BJ (cell line): ENCODE data around the gene PZP. TPM values are rescaled to one million over a fixed set of nuclear protein-coding genes. Genes with fewer than 3 reads are reported as not detected.
"Not testable (repeated sequence)": the region's sequence is repeated elsewhere in the genome, so short reads cannot be mapped to it uniquely, and the experiment has no call there.

ENCODE experiments used
- CTCF ChIA-PET: fragments of 350-600 bp; formaldehyde crosslinking; extraction: SDS; loops from one replicate; lab custom pipeline; 2021; ENCODE audit warnings: antibody characterized with exemption, inconsistent platforms; lab: Yijun Ruan, JAX
- POLR2A ChIA-PET: fragments of 300-600 bp; sonication (Branson Sonifier 250); formaldehyde crosslinking; extraction: SDS; loops from one replicate; lab custom pipeline; 2021; ENCODE audit warnings: antibody characterized with exemption; lab: Charles Lee
- DNase-seq: peaks from one replicate; pipeline ENCODE4 v3.0.0-alpha.2; 2011; ENCODE audit warnings: low read depth
- H3K27me3 ChIP-seq: 2 replicates; pipeline ENCODE4 v1.6.0; 2011; ENCODE audit warnings: low read length; ENCODE audit not compliant: control insufficient read depth, insufficient read depth
- H3K36me3 ChIP-seq: 2 replicates; pipeline ENCODE4 v1.5.1; 2011; ENCODE audit warnings: low read length; ENCODE audit not compliant: control insufficient read depth, insufficient read depth
- H3K4me3 ChIP-seq: 2 replicates; pipeline ENCODE4 v1.5.1; 2011; ENCODE audit warnings: low read depth, mild to moderate bottlenecking, control low read depth, low read length
- CTCF ChIP-seq: IDR thresholded peaks from 2 replicates; pipeline ENCODE4 v1.5.1; 2011; ENCODE audit warnings: low read depth, mild to moderate bottlenecking, control low read depth, inconsistent platforms, low read length, moderate library complexity; ENCODE audit not compliant: insufficient read depth
- polyA plus RNA-seq: library from polyadenylated mRNA; depleted of rRNA; stranded (reverse); fragments of >200 nt; gene quantifications from 2 replicates; pipeline ENCODE4 v1.2.3, GENCODE V29; 2011

The PZP gene
- polyA plus RNA-seq, 1 experiment = not detected

GRCh38 chr12:9143929-9144729 lies 64.1 kb downstream of the PZP start:
- POLR2A ChIA-PET = no interaction called here
- TF ChIP-seq CTCF = no peak

GRCh38 chr12:9143137-9143536 lies 65.1 kb downstream of the PZP start:
- ChIA-PET CTCF (no interaction called here), POLR2A (no interaction called here)
- no peak for TF ChIP-seq CTCF

More at GRCh38 chr12:9143929-9144729, 64.1 kb downstream of the PZP start:
- Histone ChIP-seq H3K27me3 (no peaks in the 10 kb centered on the region), H3K4me3 (no peak overlapping the region), H3K36me3 (no peaks in the 10 kb centered on the region)
- no peak for DNase-seq
- CTCF ChIA-PET = no interaction called here

GRCh38 chr12:9139588-9140290 lies 68.5 kb downstream of the PZP start:
- DNase-seq, CTCF ChIA-PET, H3K4me3 ChIP-seq, POLR2A ChIA-PET, H3K36me3 ChIP-seq, H3K27me3 ChIP-seq: not testable (repeated sequence)

More at GRCh38 chr12:9143137-9143536, 65.1 kb downstream of the PZP start:
- Histone ChIP-seq H3K36me3 (no peaks in the 10 kb centered on the region), H3K27me3 (no peaks in the 10 kb centered on the region), H3K4me3 (no peak overlapping the region)
- no peak for DNase-seq

GRCh38 chr12:9135903-9136310 lies 72.3 kb downstream of the PZP start:
- ChIA-PET CTCF (no interaction called here), POLR2A (no interaction called here)
- DNase-seq = no peak
- Histone ChIP-seq H3K27me3 (no peaks in the 10 kb centered on the region), H3K4me3 (no peak overlapping the region), H3K36me3 (no peaks in the 10 kb centered on the region)
- no peak for TF ChIP-seq CTCF

- H3K27me3 ChIP-seq = no peaks in the 10 kb centered on the region
- CTCF ChIA-PET = interaction anchor here (0.6 to 0.7 kb wide), 2 partner anchors 248 to 1786 kb away, joined by 3 read pairs; no protein-coding TSS in a partner anchor
- no peak for DNase-seq
- no peaks in the 10 kb centered on the region for H3K36me3 ChIP-seq
- POLR2A ChIA-PET = no interaction called here
- TF ChIP-seq CTCF = 0 out of 2 replicates have a peak, but pooled peaks have one; percentile 11
- no peak overlapping the region for H3K4me3 ChIP-seq
These were observed 73.1 kb downstream of the PZP start for GRCh38 chr12:9134981-9135628.
